Neural cell (in vitro differentiated cells): Measurements from ENCODE around the gene FNDC1.

Experiments used
- CTCF ChIP-seq: fragments of 450-650 bp; IDR thresholded peaks from 2 replicates; pipeline ENCODE4 v1.5.1; 2014; ENCODE audit warnings: antibody characterized with exemption, mild to moderate bottlenecking, moderate library complexity; ENCODE audit not compliant: poor library complexity, severe bottlenecking
- EP300 ChIP-seq: fragments of 450-650 bp; conservative IDR thresholded peaks from 2 replicates; pipeline ENCODE4 v1.6.1; 2014; ENCODE audit warnings: antibody characterized with exemption, mild to moderate bottlenecking, moderate library complexity; ENCODE audit not compliant: poor library complexity, severe bottlenecking
- EZH2 ChIP-seq: fragments of 200-600, 300-800 bp; shearing (Covaris generic), sonication (generic); IDR thresholded peaks from 2 replicates; pipeline ENCODE4 v1.6.1; 2014; ENCODE audit warnings: antibody characterized with exemption, low read length, borderline replicate concordance, mild to moderate bottlenecking; ENCODE audit not compliant: insufficient read depth, poor library complexity, severe bottlenecking
- POLR2AphosphoS5 ChIP-seq: IDR thresholded peaks from 2 replicates; pipeline ENCODE4 v1.6.1; 2012
- RAD21 ChIP-seq: fragments of 450-650 bp; conservative IDR thresholded peaks from 2 replicates; pipeline ENCODE4 v1.6.1; 2014; ENCODE audit warnings: antibody characterized with exemption, mild to moderate bottlenecking, moderate library complexity
- REST ChIP-seq: IDR thresholded peaks from 2 replicates; pipeline ENCODE4 v1.6.1; 2012; ENCODE audit warnings: borderline replicate concordance
- TAF1 ChIP-seq: IDR thresholded peaks from 2 replicates; pipeline ENCODE4 v1.6.1; 2012; ENCODE audit warnings: low read depth

DNA sequence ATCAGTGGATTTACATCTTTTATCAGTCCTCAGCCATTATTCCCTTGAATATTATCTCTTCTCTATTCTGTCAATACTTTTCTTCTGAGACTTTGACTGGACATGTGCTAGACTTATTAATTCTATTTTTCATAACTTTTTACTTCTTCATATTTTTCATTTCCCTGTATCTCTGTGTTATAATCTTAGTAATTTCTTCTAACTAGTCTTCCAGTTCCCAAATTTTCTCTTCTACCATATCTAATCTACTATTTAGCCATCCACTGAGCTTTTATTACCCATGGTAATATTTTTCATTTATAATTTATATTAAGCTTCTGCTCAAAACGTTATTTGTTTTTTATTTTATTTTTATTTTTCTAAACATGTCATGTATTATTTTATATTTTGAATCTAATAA, 13.1 kb upstream of the FNDC1 start:
- TF ChIP-seq RAD21 (no peak), EZH2 (no peak), POLR2AphosphoS5 (no peak), CTCF (no peak), REST (no peak), EP300 (no peak), TAF1 (no peak)
